HG02973 (cell line): ENCODE results near the gene WFDC6.

Source experiments
- ATAC-seq: cut with Tn5 transposase; IDR thresholded peaks from one replicate; pipeline ENCODE4 v1.9.1; 2021; ENCODE audit warnings: moderate library complexity; ENCODE audit not compliant: unreplicated experiment

WFDC6 gene

DNA sequence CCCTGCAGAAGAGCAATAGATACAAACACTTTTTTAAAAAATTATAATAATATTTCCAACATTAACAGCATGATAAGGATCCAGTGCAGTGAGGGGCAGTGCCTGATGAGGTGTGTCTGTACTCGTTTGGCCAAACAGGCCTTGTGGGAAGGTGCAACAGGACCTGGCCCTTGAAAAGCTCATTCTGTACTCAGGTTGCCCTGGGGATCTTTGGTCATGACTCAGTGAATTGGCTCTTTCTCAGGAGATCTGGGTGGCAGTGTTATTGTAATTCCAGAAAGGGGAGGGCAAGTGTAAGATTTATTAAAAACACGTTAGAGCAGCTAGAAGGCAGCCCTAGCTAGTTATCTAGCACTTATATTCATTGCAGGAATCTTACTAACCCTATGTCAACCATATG, 21.0 kb downstream of the WFDC6 start:
- no peak for ATAC-seq

DNA sequence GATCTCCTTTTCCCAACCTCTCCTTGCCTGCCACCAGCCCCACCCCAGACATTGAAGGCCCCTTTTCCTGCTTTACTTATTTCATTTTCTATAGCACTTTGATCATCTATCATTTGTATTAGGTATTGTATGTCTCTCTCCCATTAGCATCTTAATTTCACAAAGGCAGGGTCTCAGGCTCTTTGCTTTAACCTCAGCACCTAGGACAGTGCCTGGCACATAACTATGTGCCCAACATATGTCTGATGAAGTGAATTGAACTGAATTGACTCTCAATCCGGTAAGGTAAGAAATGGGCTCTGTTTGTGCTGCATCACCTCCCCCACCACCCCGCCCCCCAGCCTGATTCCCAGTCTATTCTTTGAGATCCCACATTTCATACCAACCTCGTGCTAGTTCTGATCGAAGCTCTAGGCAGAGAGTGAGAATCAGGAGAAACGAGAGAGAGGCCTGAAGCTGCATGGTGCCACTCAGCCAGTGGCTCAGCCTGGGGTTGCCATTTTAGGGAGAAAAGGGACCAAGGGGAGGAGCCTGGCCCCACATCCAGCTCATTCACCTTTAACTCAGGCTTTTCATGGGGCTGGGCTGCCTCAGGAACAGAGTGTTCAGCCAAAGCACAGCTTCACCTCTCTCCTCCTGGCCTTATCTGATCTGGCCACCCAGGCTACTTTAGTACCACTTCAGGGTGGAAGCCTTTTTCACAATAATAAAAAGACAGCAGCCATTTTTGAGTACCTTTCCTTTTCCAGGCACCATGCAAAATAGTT, 24.0 kb downstream of the WFDC6 start, which contains the start of gene SPINT3:
TSS of gene SPINT3 (minus strand) at position 476 of the 767 bp plus-strand sequence. CDS start at position 462, 14 bp downstream.
- ATAC-seq = no peak

DNA sequence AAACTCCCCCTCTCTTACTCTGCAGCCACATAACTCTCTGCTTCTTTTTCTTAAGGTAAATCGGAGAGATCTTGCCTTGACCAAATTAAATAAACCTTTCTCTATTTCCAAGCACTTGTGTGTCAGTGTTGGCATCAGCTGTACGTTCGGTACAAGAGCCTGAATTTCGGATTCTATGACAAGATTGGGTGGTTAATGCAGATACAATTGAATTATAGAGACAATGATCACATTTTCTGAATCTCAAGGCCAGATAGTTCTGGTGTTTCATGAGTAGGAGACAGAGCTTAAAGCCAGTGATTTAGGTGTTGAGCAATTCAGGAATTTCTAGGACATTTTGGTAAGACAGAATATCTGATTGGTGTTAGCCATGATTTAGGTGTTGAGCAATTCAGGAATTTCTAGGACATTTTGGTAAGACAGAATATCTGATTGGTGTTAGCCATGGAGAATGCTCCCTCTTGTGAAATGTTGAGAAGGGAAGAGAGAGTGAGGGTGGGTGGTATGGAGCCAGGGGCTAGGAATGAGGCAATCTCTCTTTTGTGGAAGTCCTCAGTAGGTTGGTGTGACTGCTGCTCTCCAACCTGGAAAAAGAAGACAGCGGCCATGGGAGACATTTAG, 28.9 kb downstream of the WFDC6 start:
- ATAC-seq = no peak

DNA sequence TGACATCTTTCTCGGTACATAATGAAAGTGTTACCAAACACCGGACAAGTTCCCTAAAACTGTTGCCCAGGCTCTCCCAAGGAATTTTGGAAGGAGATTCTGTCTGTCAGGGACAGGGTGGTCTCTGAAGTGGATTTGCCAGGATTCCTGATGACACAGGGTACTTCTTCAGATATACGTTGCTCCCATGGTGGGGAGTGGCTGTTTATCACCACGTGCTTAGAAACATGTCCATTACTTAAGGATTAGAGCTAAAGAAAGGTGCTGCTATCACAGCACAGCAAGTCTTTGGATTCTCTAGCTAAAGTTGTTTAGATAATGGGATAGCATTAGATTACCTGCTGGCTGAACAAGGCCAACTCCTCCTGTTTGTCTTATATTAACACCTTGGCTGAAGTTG, 30.2 kb downstream of the WFDC6 start:
- no peak for ATAC-seq

DNA sequence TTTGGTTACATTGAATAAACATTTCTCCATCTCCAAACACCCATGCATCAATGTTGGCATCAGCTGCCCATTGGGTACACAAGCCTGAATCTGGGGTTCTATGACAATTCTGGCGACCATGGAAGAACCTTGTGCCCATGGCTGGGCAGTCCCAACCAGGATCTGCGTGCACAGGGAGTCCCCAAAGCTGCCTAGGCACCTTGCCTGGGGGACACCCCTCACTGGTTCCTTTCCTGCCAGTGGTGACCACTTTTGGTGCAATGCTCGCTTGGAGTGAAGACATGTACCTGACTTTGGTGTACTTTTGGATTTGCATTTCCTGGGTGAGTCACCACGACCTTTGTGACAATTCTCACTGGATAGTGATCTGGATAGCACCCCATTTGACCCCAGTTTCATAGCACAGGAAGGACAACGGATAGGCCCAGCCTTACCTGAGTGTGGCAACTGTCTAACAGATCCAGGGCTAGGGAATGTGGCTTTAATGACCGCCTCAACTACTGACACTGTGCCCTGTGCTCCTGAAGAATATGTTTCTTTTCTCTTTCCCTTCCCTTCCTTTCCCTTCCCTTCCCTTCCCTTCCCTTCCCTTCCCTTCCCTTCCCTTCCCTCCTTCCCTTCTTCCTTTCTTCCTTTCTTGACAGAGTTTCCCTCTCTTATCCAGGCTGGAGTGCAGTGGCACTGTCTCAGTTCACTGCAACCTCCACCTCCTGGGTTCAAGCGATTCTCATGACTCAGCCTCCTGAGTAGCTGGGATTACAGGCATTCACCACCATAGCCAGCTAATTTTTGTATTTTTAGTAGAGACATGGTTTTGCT, 31.0 kb downstream of the WFDC6 start:
- ATAC-seq = no peak

DNA sequence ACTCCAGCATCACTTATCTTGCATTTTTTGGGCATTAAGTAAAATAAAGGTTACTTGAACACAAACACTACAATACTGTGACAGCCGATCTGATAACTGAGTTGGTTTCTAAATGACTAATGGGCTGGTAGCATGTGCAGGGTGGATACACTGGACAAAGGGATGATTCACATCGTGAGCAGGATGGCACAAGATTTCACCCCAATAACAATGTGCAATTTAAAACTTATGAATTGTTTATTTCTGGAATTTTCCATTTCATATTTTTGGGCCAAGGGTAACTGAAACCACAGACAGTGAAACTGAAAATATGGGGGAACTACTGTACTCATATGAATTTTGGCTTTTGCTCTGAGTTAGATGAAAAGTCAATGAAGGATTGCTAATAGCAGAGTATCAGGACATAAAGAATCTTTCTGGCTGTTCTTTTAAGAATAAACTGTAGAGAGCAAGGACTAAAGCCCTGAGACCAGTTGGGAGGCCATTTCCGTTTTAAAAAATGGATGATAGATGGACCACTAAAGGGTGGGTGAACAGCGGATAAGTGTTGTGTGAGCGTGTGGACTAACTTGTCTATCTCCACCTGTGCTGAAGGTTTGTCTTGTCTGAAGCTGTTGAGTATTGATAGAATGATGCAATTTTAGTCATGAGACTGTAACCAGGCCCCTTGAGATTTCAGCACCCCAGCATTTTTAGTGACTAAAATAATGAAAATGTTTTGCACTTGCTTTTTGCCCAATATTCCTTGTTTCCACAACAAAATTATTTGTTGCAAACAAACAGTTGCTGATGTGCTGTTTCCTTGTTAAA, 32.1 kb downstream of the WFDC6 start:
- ATAC-seq = no peak

DNA sequence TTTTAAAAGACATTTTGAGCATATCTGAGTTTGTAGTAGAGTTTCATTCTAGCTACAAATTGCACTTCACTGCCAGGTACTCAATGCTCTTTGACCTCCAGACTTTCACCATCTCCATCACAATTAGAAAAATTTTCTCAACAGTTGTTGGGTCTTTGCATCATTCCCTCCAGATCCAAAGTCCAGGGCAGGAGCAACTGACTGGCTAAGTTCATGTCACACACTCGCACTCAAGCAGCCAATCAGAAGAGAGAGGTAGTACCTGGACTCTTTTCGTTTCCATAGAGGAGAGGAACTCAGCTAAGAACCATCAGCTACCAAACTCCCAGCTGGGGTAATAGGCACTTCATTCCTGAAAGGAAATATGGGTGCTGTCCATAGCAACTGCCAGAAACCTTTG, 32.9 kb downstream of the WFDC6 start:
- no peak for ATAC-seq

DNA sequence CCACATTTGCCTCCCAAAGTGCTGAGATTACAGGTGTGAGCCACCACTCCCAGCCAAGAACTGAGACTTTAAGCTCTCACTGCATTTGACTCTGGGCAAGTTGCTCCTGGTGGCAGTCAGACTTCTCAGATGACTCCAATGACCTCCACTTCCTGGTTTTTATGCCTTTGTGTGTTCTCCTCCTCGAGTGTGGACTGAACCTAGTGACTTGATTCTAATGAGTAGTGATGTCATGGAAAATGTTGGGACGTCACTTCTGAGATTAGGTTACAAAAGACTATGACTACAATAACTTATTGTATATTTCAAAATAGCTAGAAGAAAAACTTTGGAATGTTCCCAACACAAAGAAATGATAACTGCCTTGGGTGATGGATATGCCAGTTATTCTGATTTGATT, 35.9 kb downstream of the WFDC6 start:
- ATAC-seq = no peak

DNA sequence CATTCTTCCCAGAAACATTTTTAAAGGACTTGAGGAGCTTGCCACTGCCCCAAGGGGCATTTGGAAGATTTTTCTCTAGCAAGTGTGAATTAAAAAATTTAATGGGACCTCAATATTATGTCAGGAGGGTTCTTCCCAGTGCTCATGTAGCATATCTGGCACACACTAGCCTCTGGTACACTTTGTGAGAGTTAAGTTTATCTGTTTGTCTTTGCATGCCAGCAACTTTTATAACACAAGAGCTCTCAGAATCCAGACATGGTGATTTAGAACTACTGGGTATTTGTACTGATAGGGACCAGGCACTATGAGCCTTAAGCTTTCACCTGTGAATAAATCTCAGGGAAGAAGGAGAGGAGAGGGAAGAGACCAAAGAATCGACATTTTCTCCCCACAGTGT, 36.7 kb downstream of the WFDC6 start:
- no peak for ATAC-seq

DNA sequence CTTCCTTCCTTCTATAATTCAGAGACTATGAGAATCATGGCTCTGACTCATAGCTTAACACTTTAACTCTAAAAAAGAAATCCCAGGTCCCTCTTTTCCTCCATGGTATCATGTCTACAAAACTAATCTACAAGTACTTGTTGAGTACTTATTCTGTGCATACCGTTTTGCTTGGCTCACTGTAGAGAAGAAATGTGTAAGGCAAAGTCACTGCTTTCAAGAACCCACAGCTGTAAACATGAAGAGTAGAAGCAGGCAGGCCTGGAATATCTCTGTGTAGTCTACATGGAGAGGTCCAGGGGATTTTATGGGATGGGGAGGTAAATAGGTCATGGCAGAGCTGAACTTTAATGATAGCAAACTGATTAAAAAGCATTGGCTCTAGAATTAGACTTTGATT, 37.7 kb downstream of the WFDC6 start:
- ATAC-seq = no peak

DNA sequence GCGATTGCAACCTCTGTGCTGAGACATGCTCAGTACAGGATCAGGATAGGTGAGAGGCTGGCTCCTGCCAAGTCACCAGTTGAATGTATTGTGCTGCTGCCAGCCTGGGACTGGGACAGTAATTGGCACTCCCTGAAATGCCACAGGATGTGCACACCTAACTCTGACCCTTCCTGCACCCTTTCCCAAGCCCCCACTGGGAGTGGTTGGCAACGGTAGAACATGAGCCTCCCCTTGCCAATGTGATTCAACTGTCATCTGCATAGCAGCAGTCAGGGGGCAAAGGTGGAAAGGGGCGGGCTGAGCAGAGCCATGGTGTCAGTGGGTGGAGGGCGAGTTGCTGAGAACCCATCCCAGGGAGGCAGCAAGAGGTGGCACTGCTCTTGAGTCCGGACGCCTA, 39.3 kb downstream of the WFDC6 start:
- no peak for ATAC-seq

DNA sequence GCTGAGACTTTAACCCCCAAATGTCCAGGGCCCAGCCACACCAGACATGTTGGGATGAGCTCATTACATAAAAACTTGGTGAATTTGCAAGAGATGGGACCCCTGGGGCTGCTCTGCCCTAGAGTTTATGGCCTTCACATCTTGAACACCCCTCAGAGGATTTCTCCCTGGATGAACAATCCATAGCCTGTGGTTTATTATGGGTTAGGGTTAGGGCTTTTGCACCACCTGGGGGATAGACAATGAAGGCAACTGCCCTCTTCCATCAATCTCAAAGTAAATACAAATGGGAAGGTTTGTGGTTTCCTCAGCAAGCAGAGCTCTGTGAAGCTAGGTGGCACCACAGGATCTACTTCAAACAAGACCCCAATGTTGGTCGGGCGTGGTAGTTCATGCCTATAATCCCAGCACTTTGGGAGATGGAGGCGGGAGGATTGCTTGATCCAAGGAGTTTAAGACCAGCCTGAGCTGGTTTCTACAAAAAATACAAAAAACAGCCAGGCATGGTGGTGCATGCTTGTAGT, 41.2 kb downstream of the WFDC6 start:
- ATAC-seq = no peak

DNA sequence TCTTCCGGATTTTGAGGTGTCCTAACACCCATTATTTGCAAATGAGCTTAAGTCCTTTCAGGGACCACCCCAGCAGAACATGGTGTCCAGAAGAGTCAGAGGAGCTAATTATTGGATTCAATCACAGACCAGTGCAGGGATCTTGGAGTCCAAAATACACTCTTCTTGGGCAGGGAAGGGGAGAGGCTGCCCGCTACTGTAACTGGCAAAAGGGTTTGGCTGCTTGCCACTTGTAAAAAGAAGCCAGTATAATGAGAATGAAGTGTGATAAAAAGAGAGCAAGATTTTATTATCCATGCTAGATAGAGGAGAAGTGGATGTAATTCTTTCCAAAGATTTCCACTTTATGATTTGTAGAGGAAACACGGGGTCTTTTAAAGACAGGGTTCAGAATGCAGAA, 43.1 kb downstream of the WFDC6 start:
- ATAC-seq = no peak

DNA sequence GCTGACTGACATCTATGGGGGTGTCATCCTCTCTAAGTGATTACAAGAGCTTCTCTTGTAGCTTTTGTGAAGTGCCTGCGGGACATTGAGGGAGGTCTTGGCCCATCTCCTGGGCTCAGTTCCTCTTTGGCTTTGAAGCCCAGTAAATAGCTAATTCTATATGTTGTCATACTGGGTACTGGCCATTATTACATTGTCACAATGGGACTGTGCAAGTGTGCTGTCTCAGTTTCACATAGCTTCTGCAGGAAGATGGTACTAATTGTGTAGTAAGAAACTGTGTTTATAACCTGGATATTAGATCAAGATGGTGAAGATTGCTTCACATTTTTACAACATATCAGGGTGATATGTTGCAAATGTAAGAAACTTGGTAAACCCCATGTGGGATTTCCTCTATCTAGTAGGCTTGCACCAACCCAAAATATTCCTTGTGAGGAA, 43.8 kb downstream of the WFDC6 start:
- no peak for ATAC-seq

DNA sequence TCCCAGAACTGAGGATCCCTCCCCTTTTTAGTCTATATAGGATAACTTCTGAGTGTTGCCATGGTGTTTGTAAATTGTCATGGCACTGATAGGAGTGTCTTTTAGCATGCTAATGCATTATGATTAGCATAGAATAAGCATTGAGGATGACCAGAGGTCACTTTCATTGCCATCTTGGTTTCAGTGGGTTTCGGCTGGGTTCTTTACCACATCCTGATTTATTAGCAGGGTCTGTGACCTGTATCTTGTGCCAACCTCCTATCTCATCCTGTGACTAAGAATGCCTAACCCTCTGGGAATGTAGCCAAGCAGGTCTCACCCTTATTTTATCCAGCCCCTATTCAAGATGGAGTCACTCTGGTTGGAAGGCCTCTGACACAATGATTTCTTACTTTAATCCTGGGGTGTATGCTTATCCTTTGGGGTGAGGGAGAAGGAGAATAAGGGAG, 50.2 kb downstream of the WFDC6 start:
- ATAC-seq = no peak

DNA sequence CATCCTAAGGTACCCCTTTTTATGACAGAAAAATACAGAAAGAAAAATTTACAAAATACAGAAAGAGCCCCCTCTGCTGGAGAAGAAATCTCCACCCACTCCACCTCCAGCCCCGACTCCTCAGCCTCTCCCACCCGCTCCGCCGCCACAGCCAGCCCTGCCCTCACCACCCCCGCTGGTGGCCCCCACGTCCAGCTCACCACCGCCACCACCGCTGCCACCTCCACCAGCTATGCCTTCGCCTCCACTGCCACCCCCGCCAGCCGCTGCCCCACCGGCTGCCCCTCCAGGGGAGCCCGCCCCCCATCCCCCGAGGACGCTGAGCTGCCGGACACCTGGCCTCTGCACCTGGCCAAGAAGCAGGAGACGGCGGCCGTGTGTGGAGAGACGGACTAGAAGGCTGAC, 52.0 kb downstream of the WFDC6 start:
- ATAC-seq = no peak

DNA sequence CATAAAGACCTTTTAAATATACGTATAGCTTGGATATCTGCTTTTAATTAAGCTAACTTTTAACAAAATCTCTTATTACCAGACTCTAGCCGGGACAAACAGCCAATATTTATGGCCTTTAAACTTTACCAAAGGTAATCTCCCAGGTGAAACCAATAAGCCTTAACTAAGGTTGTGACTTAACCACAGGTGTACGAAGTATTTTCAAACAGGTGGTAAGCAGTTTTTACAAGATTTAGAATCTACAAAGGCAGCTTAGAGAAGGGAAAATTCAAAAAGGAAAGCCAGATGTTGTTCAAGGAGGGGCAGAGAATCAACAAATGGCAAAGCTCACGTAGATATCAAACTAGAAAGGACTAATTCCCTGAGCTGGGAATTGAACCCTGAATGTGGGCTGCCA, 53.9 kb downstream of the WFDC6 start:
- no peak for ATAC-seq

DNA sequence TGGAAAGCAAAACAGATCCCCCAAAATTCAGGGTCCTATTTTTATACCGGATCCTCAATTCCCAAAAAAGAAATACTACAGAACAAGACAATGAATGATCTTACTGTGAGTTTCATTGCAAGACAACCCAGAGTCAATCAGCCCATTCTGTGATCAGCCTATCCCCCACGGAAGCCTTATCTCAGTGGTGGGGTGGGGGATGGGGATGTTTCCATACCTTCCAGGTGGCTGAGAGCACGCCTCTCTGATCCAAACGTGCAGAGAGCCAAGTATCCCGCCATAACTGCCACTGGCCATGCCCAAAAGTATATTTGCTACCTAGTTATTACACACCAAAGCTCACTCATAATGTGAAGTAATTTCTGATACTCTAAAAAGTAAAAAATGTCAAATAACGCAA, 54.6 kb downstream of the WFDC6 start:
- no peak for ATAC-seq
